MM.1S (cell line): Measurements from ENCODE around the gene KANK4.

Experiments used
- CTCF ChIP-seq: fragments of 300-600 bp; sonication (generic); IDR thresholded peaks from 2 replicates; pipeline ENCODE4 v1.5.1; 2016; ENCODE audit warnings: antibody characterized with exemption, low read length, mixed read lengths
- EZH2 ChIP-seq: fragments of 300-600 bp; sonication (generic); optimal IDR thresholded peaks from 2 replicates; pipeline ENCODE3; 2017; ENCODE audit warnings: low read depth, mild to moderate bottlenecking, antibody characterized with exemption, low read length, mixed read lengths
- EZH2phosphoT487 ChIP-seq: fragments of 300-600 bp; sonication (generic); IDR thresholded peaks from 2 replicates; pipeline ENCODE4 v1.6.1; 2018; ENCODE audit warnings: antibody characterized with exemption, low read length

- no peak for TF ChIP-seq CTCF
- no peak for TF ChIP-seq EZH2phosphoT487
- TF ChIP-seq EZH2: no peak
Measured at GRCh38 chr1:62240651-62241370, 78.4 kb downstream of the KANK4 start.
